ENCODE data around the gene OPCML. TPM values are rescaled to one million over a fixed set of nuclear protein-coding genes. Genes with fewer than 3 reads are reported as not detected.

OPCML gene
- total RNA-seq, 1 experiment from 2014 or later = 0.58 TPM

- Histone ChIP-seq H3K27me3 (replicated peaks) (no peaks in the 10 kb centered on the region), H3K4me1 (replicated peaks) (no peaks in the 10 kb centered on the region), H3K9me3 (replicated peaks) (no peaks in the 10 kb centered on the region), H3K4me3 (no peak overlapping the region), H3K36me3 (no peaks in the 10 kb centered on the region), H3K27ac (no peak overlapping the region)
- DNase-seq (ENCODE audit: low read depth in 1 of 2, low spot score in 2 of 2) = no peak
These were observed 169.4 kb downstream of the OPCML start for GRCh38 chr11:133362916-133363315.

- no peaks in the 10 kb centered on the region for H3K27me3 ChIP-seq (replicated peaks)
- no peak overlapping the region for H3K4me3 ChIP-seq
- H3K9me3 ChIP-seq (replicated peaks) = no peaks in the 10 kb centered on the region
- H3K27ac ChIP-seq = no peak overlapping the region
- H3K36me3 ChIP-seq = no peaks in the 10 kb centered on the region
- DNase-seq (ENCODE audit: low read depth in 1 of 2, low spot score in 2 of 2) = no peak
- H3K4me1 ChIP-seq (replicated peaks) = no peaks in the 10 kb centered on the region
These were observed 170.1 kb downstream of the OPCML start for GRCh38 chr11:133362156-133362555.

- no peaks in the 10 kb centered on the region for H3K36me3 ChIP-seq
- H3K4me3 ChIP-seq = no peak overlapping the region
- no peaks in the 10 kb centered on the region for H3K4me1 ChIP-seq (replicated peaks)
- DNase-seq (ENCODE audit: low read depth in 1 of 2, low spot score in 2 of 2) = no peak
- no peaks in the 10 kb centered on the region for H3K27me3 ChIP-seq (replicated peaks)
- no peak overlapping the region for H3K27ac ChIP-seq
- no peaks in the 10 kb centered on the region for H3K9me3 ChIP-seq (replicated peaks)
These were observed 170.7 kb downstream of the OPCML start for GRCh38 chr11:133361689-133361994.

GRCh38 chr11:133360860-133361688 is 171.2 kb downstream of the OPCML start:
- no peak for DNase-seq (ENCODE audit: low read depth in 1 of 2, low spot score in 2 of 2)
- H3K27ac ChIP-seq = no peak overlapping the region
- no peak overlapping the region for H3K4me3 ChIP-seq
- H3K36me3 ChIP-seq = no peaks in the 10 kb centered on the region
- no peaks in the 10 kb centered on the region for H3K27me3 ChIP-seq (replicated peaks)
- no peaks in the 10 kb centered on the region for H3K9me3 ChIP-seq (replicated peaks)
- H3K4me1 ChIP-seq (replicated peaks) = no peaks in the 10 kb centered on the region

GRCh38 chr11:133355095-133355494 is 177.2 kb downstream of the OPCML start:
- DNase-seq (ENCODE audit: low read depth in 1 of 2, low spot score in 2 of 2) = no peak
- H3K27me3 ChIP-seq (replicated peaks) = no peaks in the 10 kb centered on the region
- no peaks in the 10 kb centered on the region for H3K9me3 ChIP-seq (replicated peaks)
- no peak overlapping the region for H3K4me3 ChIP-seq
- H3K27ac ChIP-seq = no peak overlapping the region
- H3K36me3 ChIP-seq = no peaks in the 10 kb centered on the region
- no peaks in the 10 kb centered on the region for H3K4me1 ChIP-seq (replicated peaks)

- Histone ChIP-seq H3K4me3 (no peak overlapping the region), H3K9me3 (replicated peaks) (no peaks in the 10 kb centered on the region), H3K27me3 (replicated peaks) (no peaks in the 10 kb centered on the region), H3K27ac (no peak overlapping the region), H3K4me1 (replicated peaks) (no peaks in the 10 kb centered on the region), H3K36me3 (no peaks in the 10 kb centered on the region)
- DNase-seq (ENCODE audit: low read depth in 1 of 2, low spot score in 2 of 2) = no peak
These were observed 178.2 kb downstream of the OPCML start for GRCh38 chr11:133354069-133354468.

GRCh38 chr11:133350045-133350444 is 182.3 kb downstream of the OPCML start:
- no peaks in the 10 kb centered on the region for H3K4me1 ChIP-seq (replicated peaks)
- no peak overlapping the region for H3K4me3 ChIP-seq

GRCh38 chr11:133347988-133348387 is 184.3 kb downstream of the OPCML start:
- no peak for DNase-seq (ENCODE audit: low read depth in 1 of 2, low spot score in 2 of 2)
- Histone ChIP-seq H3K27ac (no peak overlapping the region), H3K9me3 (replicated peaks) (no peaks in the 10 kb centered on the region), H3K4me1 (replicated peaks) (no peaks in the 10 kb centered on the region), H3K27me3 (replicated peaks) (no peaks in the 10 kb centered on the region), H3K36me3 (no peaks in the 10 kb centered on the region), H3K4me3 (no peak overlapping the region)

More at GRCh38 chr11:133350045-133350444, 182.3 kb downstream of the OPCML start:
- DNase-seq (ENCODE audit: low read depth in 1 of 2, low spot score in 2 of 2) = no peak
- Histone ChIP-seq H3K27ac (no peak overlapping the region), H3K27me3 (replicated peaks) (no peaks in the 10 kb centered on the region), H3K9me3 (replicated peaks) (no peaks in the 10 kb centered on the region), H3K36me3 (no peaks in the 10 kb centered on the region)

- Histone ChIP-seq H3K27ac (no peak overlapping the region), H3K36me3 (no peaks in the 10 kb centered on the region), H3K4me3 (no peak overlapping the region), H3K27me3 (replicated peaks) (no peaks in the 10 kb centered on the region), H3K9me3 (replicated peaks) (no peaks in the 10 kb centered on the region), H3K4me1 (replicated peaks) (no peaks in the 10 kb centered on the region)
- no peak for DNase-seq (ENCODE audit: low read depth in 1 of 2, low spot score in 2 of 2)
These were observed 186.2 kb downstream of the OPCML start for GRCh38 chr11:133346137-133346536.

GRCh38 chr11:133343951-133344350 is 188.3 kb downstream of the OPCML start:
- Histone ChIP-seq H3K4me3 (no peak overlapping the region), H3K27me3 (replicated peaks) (no peaks in the 10 kb centered on the region), H3K4me1 (replicated peaks) (no peaks in the 10 kb centered on the region), H3K9me3 (replicated peaks) (no peaks in the 10 kb centered on the region), H3K27ac (no peak overlapping the region), H3K36me3 (no peaks in the 10 kb centered on the region)
- no peak for DNase-seq (ENCODE audit: low read depth in 1 of 2, low spot score in 2 of 2)

- Histone ChIP-seq H3K4me3 (no peak overlapping the region), H3K27me3 (replicated peaks) (no peaks in the 10 kb centered on the region), H3K36me3 (no peaks in the 10 kb centered on the region), H3K9me3 (replicated peaks) (no peaks in the 10 kb centered on the region), H3K4me1 (replicated peaks) (no peaks in the 10 kb centered on the region), H3K27ac (no peak overlapping the region)
- no peak for DNase-seq (ENCODE audit: low read depth in 1 of 2, low spot score in 2 of 2)
These were observed 192.7 kb downstream of the OPCML start for GRCh38 chr11:133339495-133340140.

- no peaks in the 10 kb centered on the region for H3K27me3 ChIP-seq (replicated peaks)
- no peaks in the 10 kb centered on the region for H3K9me3 ChIP-seq (replicated peaks)
- no peak overlapping the region for H3K27ac ChIP-seq
- H3K4me3 ChIP-seq = no peak overlapping the region
- DNase-seq (ENCODE audit: low read depth in 1 of 2, low spot score in 2 of 2) = no peak
- H3K4me1 ChIP-seq (replicated peaks) = no peaks in the 10 kb centered on the region
- H3K36me3 ChIP-seq = no peaks in the 10 kb centered on the region
These were observed 193.7 kb downstream of the OPCML start for GRCh38 chr11:133338588-133338987.

GRCh38 chr11:133337951-133338418 is 194.3 kb downstream of the OPCML start:
- H3K9me3 ChIP-seq (replicated peaks) = no peaks in the 10 kb centered on the region
- no peaks in the 10 kb centered on the region for H3K4me1 ChIP-seq (replicated peaks)
- no peaks in the 10 kb centered on the region for H3K27me3 ChIP-seq (replicated peaks)
- no peaks in the 10 kb centered on the region for H3K36me3 ChIP-seq
- no peak overlapping the region for H3K4me3 ChIP-seq
- H3K27ac ChIP-seq = no peak overlapping the region
- no peak for DNase-seq (ENCODE audit: low read depth in 1 of 2, low spot score in 2 of 2)

- Histone ChIP-seq H3K27me3 (replicated peaks) (no peaks in the 10 kb centered on the region), H3K4me1 (replicated peaks) (no peaks in the 10 kb centered on the region), H3K27ac (no peak overlapping the region), H3K9me3 (replicated peaks) (no peaks in the 10 kb centered on the region), H3K4me3 (no peak overlapping the region), H3K36me3 (no peaks in the 10 kb centered on the region)
- no peak for DNase-seq (ENCODE audit: low read depth in 1 of 2, low spot score in 2 of 2)
These were observed 195.1 kb downstream of the OPCML start for GRCh38 chr11:133337193-133337592.
